ENCODE measurements around the gene OR2C1.

The OR2C1 gene

DNA sequence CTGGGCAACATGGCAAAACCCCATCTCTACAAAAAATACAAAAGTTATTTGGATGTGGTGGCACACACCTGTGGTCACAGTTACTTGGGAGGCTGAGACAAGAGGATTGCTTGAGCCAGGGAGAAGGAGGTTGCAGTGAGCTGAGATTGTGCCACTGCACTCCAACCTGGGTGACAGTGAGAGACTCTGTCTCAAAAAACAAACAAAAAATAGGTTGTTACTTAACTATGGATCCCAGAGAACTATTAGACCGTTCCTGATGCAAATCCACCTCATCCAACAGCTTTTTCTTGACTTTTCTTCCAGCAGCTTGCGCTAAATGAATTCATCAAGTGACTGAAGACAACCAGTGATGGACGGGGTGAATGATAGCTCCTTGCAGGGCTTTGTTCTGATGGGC lies at the start of gene OR2C1:
Gene OR2C1 (plus strand): TSS at position 301 of the 400 bp plus-strand sequence. CDS start 52 bp downstream, at position 353.
- no peak for DNase-seq

DNA sequence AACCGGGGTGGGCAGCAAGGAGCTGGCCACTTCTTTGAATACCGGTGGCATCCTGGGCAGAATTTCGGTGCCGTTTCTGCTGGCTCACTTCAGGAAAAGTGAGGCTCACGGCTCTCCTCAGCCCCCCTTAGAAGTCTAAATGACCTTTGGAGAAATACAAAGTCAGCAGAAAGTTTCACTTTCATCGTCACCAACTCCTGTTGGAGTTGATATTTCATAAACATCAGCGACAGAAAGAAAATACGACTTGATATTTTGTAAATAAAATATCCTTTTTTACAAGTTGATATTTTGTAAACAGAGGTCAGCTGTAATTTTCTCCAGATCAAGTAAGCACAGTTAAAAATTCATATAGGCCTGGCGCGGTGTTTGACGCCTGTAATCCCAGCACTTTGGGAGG lies 49.6 kb upstream of the OR2C1 start:
- no peak for DNase-seq

DNA sequence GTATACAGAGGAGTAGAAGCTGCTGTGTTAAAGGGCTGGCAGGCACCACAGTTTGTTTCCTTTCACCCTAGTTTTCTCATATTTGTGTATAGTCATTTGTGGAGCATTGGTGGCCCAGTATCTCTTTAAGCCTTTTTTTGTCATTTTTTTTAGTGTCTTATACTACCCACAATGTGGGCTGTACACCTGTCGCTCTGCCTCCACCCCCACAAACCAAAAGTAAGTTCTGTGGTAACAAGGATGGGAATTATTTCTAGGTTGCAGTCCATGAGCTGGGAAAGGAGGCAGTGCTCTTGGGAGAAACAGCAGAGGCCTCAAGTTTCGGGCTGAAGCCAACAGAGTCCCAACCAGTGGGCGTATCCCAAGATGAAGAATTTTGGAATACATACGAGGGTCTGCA lies 44.2 kb upstream of the OR2C1 start:
- no peak for DNase-seq

DNA sequence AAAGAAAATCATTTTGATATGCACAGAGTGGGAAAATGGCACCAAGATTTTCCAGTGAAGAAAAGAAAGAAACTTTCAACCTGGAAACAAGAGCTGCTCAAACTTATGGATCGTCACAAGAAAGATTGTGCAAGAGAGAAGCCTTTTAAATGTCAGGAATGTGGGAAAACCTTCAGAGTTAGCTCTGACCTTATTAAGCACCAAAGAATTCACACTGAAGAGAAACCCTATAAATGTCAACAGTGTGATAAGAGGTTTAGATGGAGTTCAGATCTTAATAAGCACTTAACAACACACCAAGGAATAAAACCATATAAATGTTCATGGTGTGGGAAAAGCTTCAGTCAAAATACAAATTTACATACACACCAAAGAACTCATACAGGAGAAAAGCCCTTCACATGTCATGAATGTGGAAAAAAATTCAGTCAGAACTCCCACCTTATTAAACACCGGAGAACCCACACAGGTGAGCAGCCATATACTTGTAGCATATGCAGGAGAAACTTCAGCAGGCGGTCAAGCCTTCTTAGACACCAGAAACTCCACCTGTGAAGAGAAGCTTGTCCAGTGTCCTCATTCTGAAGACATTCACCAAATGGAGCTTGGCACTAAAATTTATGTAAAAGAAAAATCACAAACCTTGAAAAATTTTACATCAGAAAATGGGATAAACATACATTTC lies 38.2 kb upstream of the OR2C1 start:
- no peak for DNase-seq

DNA sequence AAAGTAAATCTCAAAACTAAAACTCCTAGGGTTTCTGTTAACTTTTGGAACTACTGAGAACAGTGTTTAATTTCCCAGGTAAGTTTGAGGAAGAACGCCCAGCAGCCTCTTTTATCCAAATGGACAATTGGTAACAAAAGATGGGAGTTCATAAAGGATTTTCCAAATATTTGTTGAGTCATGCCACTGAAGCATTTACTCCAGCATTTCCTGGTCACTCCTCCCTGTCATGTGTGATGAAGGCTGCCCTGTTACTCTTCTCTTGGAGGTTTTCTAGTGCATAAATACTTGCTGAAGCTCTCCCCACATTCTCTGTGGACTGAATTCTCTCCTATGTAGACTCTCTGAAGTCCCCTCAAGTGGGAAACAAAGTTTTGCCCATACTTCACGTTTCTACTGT lies 33.9 kb upstream of the OR2C1 start:
- DNase-seq: no peak

DNA sequence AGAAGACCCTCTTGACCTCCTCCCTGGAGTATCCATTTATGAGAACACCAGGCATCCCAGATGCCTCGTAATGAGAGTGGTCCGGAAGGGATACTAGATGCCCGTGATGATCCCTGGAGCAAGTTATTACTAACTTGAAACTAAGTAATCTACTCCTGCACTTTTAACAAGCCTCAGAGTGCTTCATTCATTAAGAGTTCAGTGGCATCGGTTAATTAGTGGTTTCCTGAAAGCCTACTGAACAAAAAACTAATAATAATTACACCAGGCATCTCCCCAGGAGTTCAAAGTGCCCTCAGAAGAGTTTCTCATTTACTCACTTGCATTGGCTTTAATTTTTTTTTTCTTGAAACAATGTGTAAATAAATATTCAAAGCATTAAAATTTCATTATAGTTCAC lies 28.2 kb upstream of the OR2C1 start:
- DNase-seq: no peak

DNA sequence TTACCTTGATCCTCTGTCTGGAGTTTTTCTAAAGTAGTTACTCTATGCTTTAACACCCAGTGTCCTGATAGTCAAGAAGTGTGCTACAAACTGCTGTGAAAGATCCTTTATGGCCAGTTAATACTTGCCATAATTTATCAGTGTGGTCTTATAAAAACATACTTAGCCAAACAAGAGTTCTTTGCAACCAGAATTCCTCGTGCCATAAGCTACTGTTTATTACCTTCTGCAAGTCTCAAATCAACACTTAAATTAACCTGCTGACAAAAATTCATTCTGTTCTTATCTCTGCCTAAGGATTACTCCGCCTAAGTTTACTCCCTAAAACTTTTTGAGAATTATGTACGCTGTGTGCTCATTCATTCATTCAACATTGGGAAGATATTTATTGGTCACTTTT lies 27.6 kb upstream of the OR2C1 start:
- DNase-seq: no peak

DNA sequence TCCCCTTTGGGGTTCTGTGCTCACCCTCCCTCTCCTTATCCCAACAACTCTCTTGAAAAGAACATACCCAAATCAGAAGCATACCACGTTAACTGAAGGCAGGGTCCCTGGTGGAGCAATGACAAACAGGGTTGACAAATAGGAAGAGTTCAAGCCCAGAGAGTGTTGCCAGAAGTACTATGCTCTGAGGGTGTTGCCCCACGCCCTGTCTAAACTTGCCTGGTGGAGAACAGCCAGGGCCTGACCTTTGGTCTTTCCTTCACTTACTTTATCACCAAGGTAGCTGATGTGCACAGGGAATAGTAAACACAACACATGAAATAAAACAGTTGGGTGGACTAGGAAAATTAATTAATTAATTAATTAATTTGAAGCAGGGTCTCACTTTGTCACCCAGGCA lies 27.0 kb upstream of the OR2C1 start:
- DNase-seq: no peak

DNA sequence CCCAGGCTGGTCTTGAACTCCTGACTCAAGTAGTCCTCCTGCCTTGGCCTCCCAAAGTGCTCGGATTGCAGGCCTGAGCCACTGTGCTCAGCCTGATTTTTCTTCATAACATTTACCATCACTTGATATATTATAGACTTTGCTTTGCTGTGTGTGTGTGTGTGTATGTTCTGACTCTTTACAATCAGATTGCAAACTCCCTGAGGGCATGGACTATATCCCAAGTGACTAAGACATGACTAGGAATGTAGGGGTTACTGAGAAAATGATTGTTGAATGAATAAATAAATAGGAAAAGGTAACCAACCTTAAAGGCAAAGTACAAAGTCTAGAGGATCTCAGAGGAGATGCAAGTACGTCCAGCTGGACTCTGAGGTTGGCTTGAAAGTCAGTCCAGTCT lies 9.6 kb upstream of the OR2C1 start:
- DNase-seq: no peak

DNA sequence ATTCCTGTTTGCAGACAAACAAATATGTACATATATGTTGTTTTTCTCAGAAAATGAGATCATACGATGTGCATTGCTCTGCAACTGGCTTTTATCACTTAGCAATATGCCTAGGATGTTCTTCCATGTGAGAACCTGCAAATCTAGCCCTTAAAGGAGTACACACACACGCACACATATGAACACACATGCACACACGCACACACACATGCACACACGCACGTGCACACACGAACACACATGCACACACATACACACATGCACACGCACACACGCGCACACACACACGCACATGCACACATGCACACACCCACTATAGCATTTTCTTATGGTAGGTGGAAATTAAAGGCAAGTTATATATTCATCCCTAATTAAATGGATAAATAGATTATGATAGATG lies 8.1 kb upstream of the OR2C1 start:
- DNase-seq: no peak

DNA sequence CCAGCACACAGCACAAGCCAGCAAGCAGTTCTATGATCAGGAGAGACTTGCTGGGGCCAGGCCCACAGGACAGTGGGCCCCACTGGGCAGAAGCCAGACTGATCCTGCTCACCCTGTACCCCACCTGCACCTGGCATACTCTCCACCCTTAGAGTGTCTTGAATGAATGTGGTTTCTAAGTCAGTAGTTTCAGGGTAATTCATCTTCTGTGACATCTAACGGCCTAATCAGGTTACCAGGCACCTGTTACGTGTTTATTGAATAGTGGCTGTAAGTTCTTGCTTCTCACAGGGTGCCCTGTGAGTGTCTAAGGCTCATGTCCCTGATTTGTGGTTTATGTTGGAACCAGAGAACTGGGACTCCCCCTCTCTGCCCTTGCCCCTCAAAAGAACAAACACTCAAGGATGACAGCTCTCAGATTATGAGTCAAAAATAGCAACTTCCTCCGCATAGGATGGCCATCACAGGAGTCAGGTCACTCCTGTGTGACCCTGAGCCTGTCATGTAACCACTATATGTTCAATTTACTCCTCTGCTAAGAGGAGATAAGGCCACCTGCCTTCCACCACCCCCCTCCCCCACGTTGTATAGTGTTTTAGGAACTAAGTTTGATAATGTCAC lies 7.0 kb upstream of the OR2C1 start:
- DNase-seq: no peak

DNA sequence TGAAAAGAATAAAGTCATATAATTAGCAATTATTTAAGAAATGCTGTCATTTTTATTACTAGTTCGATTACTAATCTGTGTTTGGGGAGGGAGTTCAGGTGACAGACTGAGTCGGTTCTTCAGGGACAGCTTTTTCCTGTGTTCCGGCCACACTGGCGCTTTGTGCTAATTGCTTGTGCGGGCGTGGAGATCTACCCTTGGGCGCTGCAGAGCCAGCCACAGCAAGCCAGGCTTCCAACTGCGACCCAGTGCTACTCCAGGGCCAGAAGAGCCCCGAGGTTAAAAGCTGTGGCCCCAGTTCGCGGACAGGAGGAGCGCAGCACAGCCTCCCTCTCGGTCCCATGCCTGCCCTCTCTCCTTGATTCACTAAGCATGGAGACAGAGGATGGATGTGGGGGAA lies 6.5 kb upstream of the OR2C1 start:
- DNase-seq: no peak

DNA sequence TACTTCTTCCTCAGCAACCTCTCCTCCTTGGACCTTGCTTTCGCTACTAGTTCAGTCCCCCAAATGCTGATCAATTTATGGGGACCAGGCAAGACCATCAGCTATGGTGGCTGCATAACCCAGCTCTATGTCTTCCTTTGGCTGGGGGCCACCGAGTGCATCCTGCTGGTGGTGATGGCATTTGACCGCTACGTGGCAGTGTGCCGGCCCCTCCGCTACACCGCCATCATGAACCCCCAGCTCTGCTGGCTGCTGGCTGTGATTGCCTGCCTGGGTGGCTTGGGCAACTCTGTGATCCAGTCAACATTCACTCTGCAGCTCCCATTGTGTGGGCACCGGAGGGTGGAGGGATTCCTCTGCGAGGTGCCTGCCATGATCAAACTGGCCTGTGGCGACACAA lies 429 bp downstream of the OR2C1 start:
- DNase-seq: no peak

DNA sequence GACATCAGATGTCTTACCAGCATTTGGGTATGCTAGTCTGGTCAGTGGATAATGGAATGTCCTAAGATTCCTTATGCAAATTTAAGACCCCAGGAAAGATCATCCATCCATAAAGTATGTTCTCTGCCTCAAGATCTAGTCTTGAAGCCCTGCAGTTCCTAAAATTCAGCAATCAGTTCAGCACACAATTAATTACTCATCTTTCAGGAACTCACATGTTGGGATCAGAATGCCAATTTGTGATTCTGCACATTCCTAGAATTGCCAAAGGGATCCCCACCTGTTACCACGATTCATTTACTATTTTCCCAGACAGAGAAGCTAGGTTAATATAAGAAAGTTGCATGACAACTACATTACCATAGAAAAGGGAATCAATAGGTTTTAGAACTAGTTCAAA lies 3.2 kb downstream of the OR2C1 start:
- no peak for DNase-seq

DNA sequence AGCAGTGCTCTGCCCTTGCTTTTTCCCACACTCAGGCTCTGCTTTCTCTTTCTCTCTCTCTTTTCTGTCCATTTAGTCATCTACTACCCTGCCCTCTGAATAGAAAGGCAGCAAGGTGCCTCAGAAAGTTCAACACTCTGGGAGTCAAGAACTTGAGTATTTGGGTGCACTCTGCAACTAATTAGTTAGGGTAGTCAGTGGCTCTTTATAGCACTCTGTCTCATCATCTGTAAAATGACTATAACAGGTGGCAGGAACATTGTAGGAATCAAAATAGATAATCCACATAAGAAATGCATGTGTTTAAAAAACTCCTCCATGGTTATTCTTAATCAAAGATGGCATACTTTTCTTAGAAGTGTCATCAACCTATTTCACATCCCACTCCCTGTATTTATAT lies 7.2 kb downstream of the OR2C1 start:
- no peak for DNase-seq

DNA sequence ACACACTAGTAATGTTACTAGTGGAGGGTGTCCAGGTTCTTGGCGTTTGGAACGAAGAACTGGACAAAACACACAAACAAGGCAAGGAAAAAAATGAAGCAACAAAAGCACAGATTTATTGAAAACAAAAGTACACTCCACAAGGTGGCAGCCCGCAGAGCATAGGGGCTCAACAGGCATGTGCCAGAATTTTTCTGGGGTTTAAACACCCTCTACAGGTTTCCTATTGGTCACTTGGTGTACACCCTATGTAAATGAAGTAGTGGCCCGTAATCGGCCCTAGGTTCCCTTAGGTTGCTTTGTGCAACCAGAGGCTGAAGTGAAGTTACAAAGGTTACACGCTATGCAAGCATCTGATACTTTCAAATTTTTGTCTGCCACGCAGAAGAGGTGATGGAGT lies 8.1 kb downstream of the OR2C1 start:
- no peak for DNase-seq

DNA sequence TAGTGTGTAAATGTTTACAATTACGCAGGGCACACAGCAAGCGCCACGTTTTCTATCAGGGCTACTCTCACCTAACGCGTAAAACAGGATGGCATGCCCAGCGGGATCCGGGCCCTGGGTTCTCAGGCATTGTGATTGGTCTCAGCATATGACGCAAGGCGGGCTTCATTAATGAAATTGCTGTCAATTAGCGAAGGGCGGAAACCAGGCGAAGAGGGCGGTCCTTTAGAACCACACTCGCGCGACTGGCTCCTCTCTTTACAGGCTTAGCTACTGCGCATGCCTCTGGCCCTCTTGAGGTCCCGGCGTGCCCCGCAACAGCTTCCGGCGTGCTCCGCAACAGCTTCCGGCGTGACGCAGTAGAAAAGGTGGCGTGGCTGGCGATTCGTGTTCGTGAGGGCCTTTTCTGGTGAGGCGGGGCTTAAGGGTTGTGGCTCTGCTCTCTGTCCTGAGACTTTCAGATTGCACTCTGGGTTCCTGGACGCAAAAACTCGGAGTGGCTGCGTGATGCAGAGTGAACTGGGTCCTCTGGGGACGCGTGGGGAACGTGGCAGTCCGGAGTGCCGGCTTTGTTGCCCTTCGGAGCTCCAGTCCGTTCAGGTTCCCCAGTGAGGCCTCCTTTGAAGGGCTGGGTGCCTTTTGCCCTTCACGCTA lies 9.2 kb downstream of the OR2C1 start:
- peak; percentile 89 for DNase-seq

DNA sequence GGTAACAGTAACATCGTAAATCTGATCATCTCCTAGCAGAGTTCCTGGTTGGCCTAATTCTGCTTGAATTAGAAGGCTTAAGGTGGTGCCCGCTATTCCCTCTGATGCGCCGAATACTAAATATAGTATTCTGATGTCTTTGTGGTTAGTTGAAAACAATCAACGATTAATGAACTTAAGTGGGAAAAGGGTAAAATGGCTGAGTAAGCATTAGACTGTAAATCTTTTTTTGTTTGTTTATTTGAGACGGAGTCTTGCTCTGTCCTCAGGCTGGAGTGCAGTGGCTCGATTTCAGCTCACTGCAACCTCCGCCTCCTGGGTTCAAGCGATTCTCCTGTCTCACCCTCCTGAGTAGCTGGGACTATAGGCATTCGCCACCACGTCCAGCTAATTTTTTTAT lies 13.4 kb downstream of the OR2C1 start:
- DNase-seq: no peak

DNA sequence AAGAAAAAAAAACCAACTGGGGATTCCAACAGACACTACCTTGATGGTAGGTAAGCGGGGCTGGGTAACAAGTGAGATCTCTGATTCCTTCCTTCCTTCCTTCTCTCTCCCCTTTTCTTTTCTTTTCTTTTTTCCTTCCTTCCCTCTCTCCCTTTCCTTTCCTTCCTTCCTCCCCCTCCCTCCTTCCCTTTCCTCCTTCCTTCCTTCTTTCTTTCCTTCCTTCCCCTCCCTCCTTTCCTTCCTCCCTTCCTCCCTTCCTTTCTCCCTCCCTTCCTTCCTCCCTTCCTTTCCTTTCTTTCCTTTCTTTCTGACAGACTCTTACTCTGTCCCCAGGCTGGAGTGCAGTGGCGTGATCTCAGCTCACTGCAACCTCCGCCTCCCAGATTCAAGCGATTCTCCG lies 20.0 kb downstream of the OR2C1 start:
- DNase-seq: no peak

DNA sequence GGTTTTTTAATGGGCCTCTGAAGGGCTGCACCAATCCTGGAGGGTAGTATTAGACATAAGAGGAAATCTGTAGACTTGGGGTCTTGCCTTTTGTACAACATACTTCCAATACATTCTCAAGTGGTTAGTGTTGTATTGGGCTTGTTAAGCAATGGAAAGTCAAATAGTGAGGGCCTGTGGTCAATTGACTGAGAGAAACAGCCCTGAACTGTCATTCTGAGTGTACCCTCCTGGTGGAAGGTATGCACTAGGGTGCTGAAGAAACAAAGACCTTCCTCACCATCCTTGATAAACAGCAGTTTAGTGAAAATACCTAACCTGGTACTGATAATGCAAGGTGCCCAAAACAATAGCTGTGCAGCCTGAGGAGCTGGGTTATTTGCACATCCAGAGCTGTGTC lies 22.2 kb downstream of the OR2C1 start:
- no peak for DNase-seq

DNA sequence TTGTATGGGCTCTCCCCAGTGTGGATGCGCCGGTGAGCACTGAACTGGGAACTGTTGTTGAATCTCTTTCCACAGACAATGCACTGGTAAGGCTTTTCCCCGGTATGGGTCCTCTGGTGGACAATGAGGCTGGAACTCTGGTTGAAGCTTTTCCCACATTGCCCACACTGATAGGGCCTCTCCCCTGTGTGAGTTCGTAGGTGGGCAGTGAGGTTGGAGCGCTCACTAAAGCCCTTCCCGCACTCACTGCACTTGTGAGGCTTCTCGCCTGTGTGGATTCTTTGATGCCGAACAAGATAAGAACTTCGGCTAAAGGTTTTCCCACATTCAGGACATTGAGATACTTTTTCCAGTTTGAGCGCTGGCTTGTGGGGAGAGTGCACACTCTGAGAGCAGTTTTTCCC lies 27.4 kb downstream of the OR2C1 start:
- no peak for DNase-seq

DNA sequence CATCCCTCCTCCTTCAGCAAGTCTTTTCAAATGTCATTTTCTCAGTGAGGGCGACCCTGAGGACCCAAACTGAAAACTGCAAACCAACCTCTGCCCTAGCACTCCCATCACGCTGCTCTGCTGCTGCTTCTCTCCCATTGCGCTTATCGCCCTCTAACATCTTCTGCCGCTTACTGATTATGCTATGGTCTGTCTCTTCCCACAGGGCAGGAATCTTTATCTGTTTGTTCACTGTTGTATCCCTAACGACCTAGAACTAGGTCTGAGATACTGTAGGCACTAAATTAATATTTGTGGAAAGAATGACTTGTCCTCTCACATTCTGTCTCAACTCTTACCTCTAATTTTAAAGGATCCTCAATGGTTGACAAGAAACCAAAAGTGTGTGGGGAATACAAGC lies 32.6 kb downstream of the OR2C1 start:
- DNase-seq: no peak

DNA sequence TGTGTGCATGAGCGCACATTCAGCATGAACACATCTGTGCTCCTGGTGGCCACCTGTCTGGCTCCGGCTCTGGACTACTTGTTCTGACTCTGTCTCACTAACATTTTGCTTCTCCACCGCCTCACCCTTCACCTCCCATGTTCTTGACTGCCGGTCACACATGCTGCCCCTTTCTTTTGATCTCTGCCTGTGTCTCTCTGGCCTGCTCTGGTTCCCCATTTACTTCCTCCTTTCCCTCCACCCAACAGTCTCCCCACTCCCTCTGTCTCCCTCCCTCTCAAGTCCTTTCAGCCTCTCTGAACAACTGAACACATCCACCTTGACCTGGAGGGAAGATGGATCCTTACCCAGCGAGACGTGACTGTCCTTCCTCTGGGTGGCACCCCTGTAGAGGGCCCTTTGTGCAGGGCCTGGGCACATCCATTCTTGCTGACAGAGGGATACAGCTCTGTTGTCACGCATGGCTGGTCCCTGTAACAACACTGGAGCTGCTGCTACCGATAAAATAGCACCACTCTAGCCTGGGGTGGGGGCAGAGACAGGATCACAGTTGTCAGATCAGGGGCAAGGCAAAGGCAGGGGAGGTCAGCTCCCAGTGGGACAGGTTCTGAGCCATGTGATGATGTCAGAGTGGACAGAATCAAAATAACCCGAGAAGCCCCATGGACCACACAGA lies 34.1 kb downstream of the OR2C1 start:
- DNase-seq: no peak

DNA sequence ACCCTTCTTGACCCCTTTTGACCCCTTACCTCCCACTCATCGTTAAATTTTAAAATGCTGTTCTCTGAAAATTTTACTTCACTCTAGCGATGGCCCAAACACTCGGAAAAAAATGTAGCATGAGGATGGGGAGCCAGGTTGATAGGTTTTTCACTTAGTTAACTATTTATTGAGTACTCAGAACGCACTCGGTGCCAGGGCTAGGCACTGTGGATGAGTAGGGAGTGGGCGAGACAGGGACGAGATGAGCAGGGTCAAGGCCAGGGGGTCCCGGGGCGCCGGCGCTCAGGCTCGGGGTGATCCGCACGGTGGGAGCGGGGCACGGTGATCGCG lies 44.7 kb downstream of the OR2C1 start:
- no peak for DNase-seq

Measured in NCI-H510A treated with DMSO at 0.1 percent for 48 hours (cell line).